EL (cell line): ENCODE measurements around the gene SPACA4.

Experiments used
- DNase-seq: peaks from one replicate; pipeline ENCODE4 v3.0.0-alpha.2; 2016

SPACA4 gene

GRCh38 chr19:48598996-48599700, 7.4 kb upstream of the SPACA4 start:
- no peak for DNase-seq

- no peak for DNase-seq
Measured at GRCh38 chr19:48600679-48601417, 5.7 kb upstream of the SPACA4 start.

GRCh38 chr19:48603001-48603400, 3.5 kb upstream of the SPACA4 start:
- DNase-seq = no peak

- DNase-seq = no peak
Measured at GRCh38 chr19:48603449-48603848, 3.1 kb upstream of the SPACA4 start.

GRCh38 chr19:48603850-48604249, 2.7 kb upstream of the SPACA4 start:
- no peak for DNase-seq

- DNase-seq = no peak
Measured at GRCh38 chr19:48607359-48607755, 815 bp downstream of the SPACA4 start.

GRCh38 chr19:48608798-48609263, 2.3 kb downstream of the SPACA4 start:
- DNase-seq = peak; percentile 69

GRCh38 chr19:48609571-48610108, 3.1 kb downstream of the SPACA4 start:
- no peak for DNase-seq

- DNase-seq = no peak
Measured at GRCh38 chr19:48611872-48612271, 5.3 kb downstream of the SPACA4 start.

- DNase-seq = no peak
Measured at GRCh38 chr19:48613024-48613851, 6.7 kb downstream of the SPACA4 start.

- DNase-seq = no peak
Measured at GRCh38 chr19:48613852-48614435, 7.4 kb downstream of the SPACA4 start.

GRCh38 chr19:48614436-48615230, 8.1 kb downstream of the SPACA4 start, which contains the start of gene FAM83E:
FAM83E (minus strand) TSS chr19:48615076; CDS start chr19:48613372, 1,704 bp downstream.
- no peak for DNase-seq

- no peak for DNase-seq
Measured at GRCh38 chr19:48615231-48616040, 8.9 kb downstream of the SPACA4 start.

- no peak for DNase-seq
Measured at GRCh38 chr19:48616041-48616436, 9.5 kb downstream of the SPACA4 start.

- DNase-seq = no peak
Measured at GRCh38 chr19:48616491-48617056, 10.0 kb downstream of the SPACA4 start.

- no peak for DNase-seq
Measured at GRCh38 chr19:48617146-48617937, 10.8 kb downstream of the SPACA4 start.

- DNase-seq = no peak
Measured at GRCh38 chr19:48618278-48618915, 11.9 kb downstream of the SPACA4 start.

- peak; percentile 100 for DNase-seq
Measured at GRCh38 chr19:48618916-48619691, 12.6 kb downstream of the SPACA4 start, which contains the start of the genes RPL18 and SPHK2. RPL18 (minus strand) TSS chr19:48619178; CDS start chr19:48619143, 35 bp downstream. SPHK2 (plus strand) TSS chr19:48619506; CDS start chr19:48620515, 1,009 bp downstream.
